ENCODE measurements around the gene IL24.

The IL24 gene

DNA sequence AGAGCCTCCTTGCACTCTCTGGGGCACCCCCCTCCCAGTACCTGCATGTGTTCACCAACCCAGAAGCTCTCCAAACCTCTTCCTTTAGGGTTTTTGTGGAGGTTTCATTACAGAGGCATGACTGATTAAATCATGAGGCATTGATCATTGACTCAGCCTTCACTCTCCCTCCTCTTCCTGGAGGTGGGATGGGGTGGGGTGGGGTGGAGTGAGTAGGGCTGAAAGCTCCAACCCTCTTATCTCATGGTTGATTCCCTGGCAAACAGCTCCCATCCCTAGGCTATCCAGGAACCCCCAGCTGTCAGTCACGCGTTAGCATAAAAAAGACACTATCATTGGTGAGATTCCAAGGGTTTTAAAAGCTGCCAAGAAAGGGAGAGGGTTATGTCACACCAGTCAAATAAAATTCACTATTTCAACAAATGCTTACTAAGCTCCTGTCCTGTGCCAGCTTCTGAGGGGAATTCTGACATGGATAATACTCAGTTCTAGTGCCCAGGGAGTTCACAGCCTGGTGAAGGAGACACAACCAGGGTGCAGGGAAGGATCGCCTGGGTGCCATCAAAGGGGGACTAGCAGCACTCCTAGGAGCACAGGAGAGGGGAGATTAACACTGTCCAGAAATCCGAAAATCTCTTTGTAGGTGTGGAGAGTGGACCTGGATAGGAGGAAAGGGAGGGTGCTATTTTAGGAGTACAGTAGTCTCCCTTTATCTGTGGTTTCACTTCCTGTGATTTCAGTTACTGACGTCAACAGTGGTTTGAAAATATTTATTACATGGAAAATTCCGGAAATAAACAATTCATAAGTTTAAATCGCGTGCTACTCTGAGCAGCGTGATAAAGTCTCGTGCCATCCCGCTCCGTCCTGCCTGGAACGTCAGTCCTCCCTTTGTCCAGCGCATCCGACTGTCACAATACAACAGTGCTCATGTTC lies 6.8 kb upstream of the IL24 start:
- Histone ChIP-seq H3K4me1 (ENCODE audit: control insufficient read depth in 2 of 2, insufficient read depth in 1 of 2, low read depth in 1 of 2, low read length in 2 of 2) (no peaks in the 10 kb centered on the region), H3K14ac (ENCODE audit: low read length) (no peak overlapping the region), H2BK5ac (ENCODE audit: low read length) (no peak overlapping the region), H4K8ac (ENCODE audit: low read depth, low read length) (no peak overlapping the region), H3K27me3 (ENCODE audit: control insufficient read depth in 3 of 3, insufficient read depth in 3 of 3, low read depth in 1 of 3, low read length in 3 of 3) (peaks cover 0 to 15% (median 0%) of the 10 kb centered on the region in 3 experiments), H3K4me3 (ENCODE audit: low read length in 2 of 2) (no peak overlapping the region), H3K4ac (ENCODE audit: low read length) (no peak overlapping the region), H3K9ac (ENCODE audit: low read depth, low read length, poor library complexity) (no peak overlapping the region), H2AFZ (ENCODE audit: low read length) (no peak overlapping the region), H3K9me3 (replicated peaks in 1 of 2; ENCODE audit: control insufficient read depth in 2 of 2, insufficient read depth in 1 of 2, low read depth in 1 of 2, low read length in 2 of 2) (no peaks in the 10 kb centered on the region), H4K91ac (ENCODE audit: low read depth, low read length, poor library complexity) (no peak overlapping the region), H2BK15ac (ENCODE audit: low read length) (no peak overlapping the region), H2BK120ac (ENCODE audit: low read depth, low read length) (no peak overlapping the region), H3K36me3 (replicated peaks in 1 of 2; ENCODE audit: control insufficient read depth in 2 of 2, insufficient read depth in 2 of 2, low read length in 2 of 2) (no peaks in the 10 kb centered on the region), H3K18ac (ENCODE audit: low read length) (no peak overlapping the region), H3K27ac (replicated peaks; ENCODE audit: low read length) (no peak overlapping the region), H3K79me1 (ENCODE audit: low read depth, low read length) (no peaks in the 10 kb centered on the region), H2BK12ac (ENCODE audit: low read length) (no peak overlapping the region), H2AK5ac (ENCODE audit: low read depth, low read length) (no peak overlapping the region), H3K23ac (ENCODE audit: low read depth, low read length, poor library complexity) (no peak overlapping the region), H3K4me2 (ENCODE audit: insufficient read depth, low read length, poor library complexity, severe bottlenecking) (no peak overlapping the region)
- no CpG with 5 or more reads among the region's 15 CpGs for WGBS, 2 donors (ENCODE audit: extremely low coverage in 2 of 2, insufficient read length in 2 of 2, insufficient replicate concordance in 1 of 2)
- no peak for DNase-seq (ENCODE audit: low spot score)

DNA sequence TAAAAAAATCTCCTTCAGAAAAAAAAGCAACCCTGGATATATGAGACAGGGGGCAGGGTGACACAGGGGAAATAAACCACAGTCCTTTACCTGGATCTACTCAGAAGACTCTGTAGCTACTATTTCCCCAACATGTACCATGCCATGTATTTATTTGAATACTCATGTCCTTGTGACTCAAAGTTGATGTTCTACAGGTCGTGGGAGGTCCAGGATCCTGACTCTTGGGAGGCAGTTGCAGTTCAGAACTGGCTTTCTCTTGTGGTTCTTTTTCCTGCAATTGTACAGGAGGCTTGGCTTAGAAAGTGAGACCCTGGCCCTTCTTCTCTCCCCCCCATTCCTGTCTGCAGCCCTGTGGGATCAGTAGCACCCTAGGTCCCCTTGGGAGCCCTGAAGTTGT lies 5.8 kb upstream of the IL24 start:
- H3K9me3 ChIP-seq (replicated peaks in 1 of 2; ENCODE audit: control insufficient read depth in 2 of 2, insufficient read depth in 1 of 2, low read depth in 1 of 2, low read length in 2 of 2) = no peaks in the 10 kb centered on the region
- no peak overlapping the region for H2BK5ac ChIP-seq (ENCODE audit: low read length)
- H2AK5ac ChIP-seq (ENCODE audit: low read depth, low read length) = no peak overlapping the region
- H3K14ac ChIP-seq (ENCODE audit: low read length) = no peak overlapping the region
- no peak overlapping the region for H3K18ac ChIP-seq (ENCODE audit: low read length)
- H3K27ac ChIP-seq (replicated peaks; ENCODE audit: low read length) = no peak overlapping the region
- H2BK15ac ChIP-seq (ENCODE audit: low read length) = no peak overlapping the region
- H3K4me1 ChIP-seq (ENCODE audit: control insufficient read depth in 2 of 2, insufficient read depth in 1 of 2, low read depth in 1 of 2, low read length in 2 of 2) = no peaks in the 10 kb centered on the region
- peaks cover 0 to 15% (median 0%) of the 10 kb centered on the region in 3 experiments for H3K27me3 ChIP-seq (ENCODE audit: control insufficient read depth in 3 of 3, insufficient read depth in 3 of 3, low read depth in 1 of 3, low read length in 3 of 3)
- DNase-seq (ENCODE audit: low spot score) = no peak
- H3K4ac ChIP-seq (ENCODE audit: low read length) = no peak overlapping the region
- H3K23ac ChIP-seq (ENCODE audit: low read depth, low read length, poor library complexity) = no peak overlapping the region
- H3K79me1 ChIP-seq (ENCODE audit: low read depth, low read length) = no peaks in the 10 kb centered on the region
- no peak overlapping the region for H4K91ac ChIP-seq (ENCODE audit: low read depth, low read length, poor library complexity)
- no CpG with 5 or more reads among the region's 1 CpG for WGBS, 2 donors (ENCODE audit: extremely low coverage in 2 of 2, insufficient read length in 2 of 2, insufficient replicate concordance in 1 of 2)
- no peak overlapping the region for H2BK12ac ChIP-seq (ENCODE audit: low read length)
- H3K9ac ChIP-seq (ENCODE audit: low read depth, low read length, poor library complexity) = no peak overlapping the region
- H3K4me2 ChIP-seq (ENCODE audit: insufficient read depth, low read length, poor library complexity, severe bottlenecking) = no peak overlapping the region
- no peak overlapping the region for H2AFZ ChIP-seq (ENCODE audit: low read length)
- H2BK120ac ChIP-seq (ENCODE audit: low read depth, low read length) = no peak overlapping the region
- H3K4me3 ChIP-seq (ENCODE audit: low read length in 2 of 2) = no peak overlapping the region
- H3K36me3 ChIP-seq (replicated peaks in 1 of 2; ENCODE audit: control insufficient read depth in 2 of 2, insufficient read depth in 2 of 2, low read length in 2 of 2) = no peaks in the 10 kb centered on the region
- H4K8ac ChIP-seq (ENCODE audit: low read depth, low read length) = no peak overlapping the region

DNA sequence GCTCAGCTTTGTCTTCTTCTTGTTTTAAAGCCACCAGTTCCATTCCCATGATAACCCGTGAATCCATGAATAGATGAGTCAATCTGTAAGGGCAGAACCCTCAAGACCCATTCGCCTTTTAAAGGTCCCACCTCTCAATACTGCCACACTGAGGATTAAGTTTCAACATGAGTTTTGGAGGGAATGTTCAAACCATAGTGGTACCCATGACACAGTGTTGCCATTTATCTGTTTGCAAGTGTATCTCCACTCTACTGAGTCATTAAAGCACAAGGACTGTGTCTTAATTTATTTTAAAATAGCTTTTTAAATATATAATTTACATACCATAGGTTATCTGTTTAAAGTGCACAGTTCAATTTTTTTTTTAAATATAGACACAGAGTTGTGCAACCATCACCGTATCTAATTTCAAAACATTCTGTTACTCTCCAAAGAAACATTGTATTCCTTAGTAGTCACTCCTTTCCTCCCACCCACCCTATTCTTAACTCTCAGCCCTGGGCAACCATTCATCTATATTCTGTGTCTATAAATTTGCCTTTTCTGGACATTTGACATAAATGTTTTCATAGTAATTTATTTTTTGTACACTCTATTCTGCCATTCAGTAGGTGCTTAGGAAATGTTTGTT lies 4.8 kb upstream of the IL24 start:
- H3K27ac ChIP-seq (replicated peaks; ENCODE audit: low read length) = no peak overlapping the region

DNA sequence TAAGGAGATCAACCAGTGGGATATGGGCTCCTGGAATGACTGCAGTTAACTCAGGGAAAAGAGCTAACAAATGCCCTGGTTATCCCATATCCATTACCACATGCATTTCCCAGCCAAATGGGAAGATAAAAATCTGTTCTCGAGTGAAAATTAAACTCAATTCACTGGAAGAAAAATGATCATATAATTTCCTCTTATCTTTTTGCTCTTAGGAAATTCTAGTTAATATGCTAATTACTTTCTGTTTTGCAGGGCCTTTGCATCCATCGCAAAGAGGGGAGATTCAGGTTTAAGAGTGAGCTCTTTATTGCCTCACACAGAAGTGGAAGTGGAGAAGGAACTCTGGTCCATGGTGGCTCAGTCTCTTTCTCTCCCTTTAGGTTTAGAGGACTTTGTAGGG lies 3.9 kb upstream of the IL24 start:
- no peak overlapping the region for H2BK5ac ChIP-seq (ENCODE audit: low read length)
- H3K4me2 ChIP-seq (ENCODE audit: insufficient read depth, low read length, poor library complexity, severe bottlenecking) = no peak overlapping the region
- no peak overlapping the region for H2BK12ac ChIP-seq (ENCODE audit: low read length)
- H3K18ac ChIP-seq (ENCODE audit: low read length) = no peak overlapping the region
- H3K79me1 ChIP-seq (ENCODE audit: low read depth, low read length) = no peaks in the 10 kb centered on the region
- H3K9me3 ChIP-seq (replicated peaks in 1 of 2; ENCODE audit: control insufficient read depth in 2 of 2, insufficient read depth in 1 of 2, low read depth in 1 of 2, low read length in 2 of 2) = no peaks in the 10 kb centered on the region
- no peak overlapping the region for H2BK120ac ChIP-seq (ENCODE audit: low read depth, low read length)
- no peak overlapping the region for H2AK5ac ChIP-seq (ENCODE audit: low read depth, low read length)
- H3K27ac ChIP-seq (replicated peaks; ENCODE audit: low read length) = no peak overlapping the region
- H2AFZ ChIP-seq (ENCODE audit: low read length) = no peak overlapping the region
- H3K27me3 ChIP-seq (ENCODE audit: control insufficient read depth in 3 of 3, insufficient read depth in 3 of 3, low read depth in 1 of 3, low read length in 3 of 3) = peaks cover 0 to 10% (median 0%) of the 10 kb centered on the region in 3 experiments
- H3K4me3 ChIP-seq (ENCODE audit: low read length in 2 of 2) = no peak overlapping the region
- no peak overlapping the region for H3K23ac ChIP-seq (ENCODE audit: low read depth, low read length, poor library complexity)
- WGBS, 2 donors (ENCODE audit: extremely low coverage in 2 of 2, insufficient read length in 2 of 2, insufficient replicate concordance in 1 of 2) = no CpG with 5 or more reads among the region's 2 CpGs
- H3K4ac ChIP-seq (ENCODE audit: low read length) = no peak overlapping the region
- H3K4me1 ChIP-seq (ENCODE audit: control insufficient read depth in 2 of 2, insufficient read depth in 1 of 2, low read depth in 1 of 2, low read length in 2 of 2) = peaks cover 0 to 3% of the 10 kb centered on the region in 2 donors
- H3K36me3 ChIP-seq (replicated peaks in 1 of 2; ENCODE audit: control insufficient read depth in 2 of 2, insufficient read depth in 2 of 2, low read length in 2 of 2) = no peaks in the 10 kb centered on the region
- DNase-seq (ENCODE audit: low spot score) = no peak
- no peak overlapping the region for H4K91ac ChIP-seq (ENCODE audit: low read depth, low read length, poor library complexity)
- H3K14ac ChIP-seq (ENCODE audit: low read length) = no peak overlapping the region
- no peak overlapping the region for H3K9ac ChIP-seq (ENCODE audit: low read depth, low read length, poor library complexity)
- H4K8ac ChIP-seq (ENCODE audit: low read depth, low read length) = no peak overlapping the region
- no peak overlapping the region for H2BK15ac ChIP-seq (ENCODE audit: low read length)

More for the DNA sequence above, 4.8 kb upstream of the IL24 start:
- Histone ChIP-seq H2BK5ac (ENCODE audit: low read length) (no peak overlapping the region), H2AK5ac (ENCODE audit: low read depth, low read length) (no peak overlapping the region), H3K79me1 (ENCODE audit: low read depth, low read length) (no peaks in the 10 kb centered on the region), H2BK15ac (ENCODE audit: low read length) (no peak overlapping the region), H3K4me1 (ENCODE audit: control insufficient read depth in 2 of 2, insufficient read depth in 1 of 2, low read depth in 1 of 2, low read length in 2 of 2) (no peaks in the 10 kb centered on the region), H4K8ac (ENCODE audit: low read depth, low read length) (no peak overlapping the region), H3K36me3 (replicated peaks in 1 of 2; ENCODE audit: control insufficient read depth in 2 of 2, insufficient read depth in 2 of 2, low read length in 2 of 2) (no peaks in the 10 kb centered on the region), H3K4me2 (ENCODE audit: insufficient read depth, low read length, poor library complexity, severe bottlenecking) (no peak overlapping the region), H4K91ac (ENCODE audit: low read depth, low read length, poor library complexity) (no peak overlapping the region), H3K4ac (ENCODE audit: low read length) (no peak overlapping the region), H3K27me3 (ENCODE audit: control insufficient read depth in 3 of 3, insufficient read depth in 3 of 3, low read depth in 1 of 3, low read length in 3 of 3) (peaks cover 0 to 10% (median 0%) of the 10 kb centered on the region in 3 experiments), H3K9ac (ENCODE audit: low read depth, low read length, poor library complexity) (no peak overlapping the region), H3K9me3 (replicated peaks in 1 of 2; ENCODE audit: control insufficient read depth in 2 of 2, insufficient read depth in 1 of 2, low read depth in 1 of 2, low read length in 2 of 2) (no peaks in the 10 kb centered on the region), H2BK120ac (ENCODE audit: low read depth, low read length) (no peak overlapping the region), H3K18ac (ENCODE audit: low read length) (no peak overlapping the region), H3K23ac (ENCODE audit: low read depth, low read length, poor library complexity) (no peak overlapping the region), H2BK12ac (ENCODE audit: low read length) (no peak overlapping the region), H3K14ac (ENCODE audit: low read length) (no peak overlapping the region), H3K4me3 (ENCODE audit: low read length in 2 of 2) (no peak overlapping the region), H2AFZ (ENCODE audit: low read length) (no peak overlapping the region)
- DNase-seq (ENCODE audit: low spot score) = no peak
- no CpG with 5 or more reads among the region's 3 CpGs for WGBS, 2 donors (ENCODE audit: extremely low coverage in 2 of 2, insufficient read length in 2 of 2, insufficient replicate concordance in 1 of 2)

Data from neuronal stem cell (in vitro differentiated cells).